D721Med (cell line): ENCODE data around the gene HECTD4.

Experiments
- DNase-seq: peaks from one replicate; pipeline ENCODE4 v3.0.0; 2011; ENCODE audit warnings: low spot score; ENCODE audit not compliant: insufficient read length
- FAIRE-seq: peaks from 2 replicates; lab custom pipeline; 2011; peaks lifted over from hg19 to GRCh38; lab: Jason Lieb, UNC
- TF ChIP-seq, protein P1 (sequence below): IDR thresholded peaks from 2 replicates; pipeline ENCODE4 v1.5.1; 2012; ENCODE audit warnings: mild to moderate bottlenecking, control low read depth; ENCODE audit not compliant: insufficient read depth; ENCODE audit errors: missing control alignments

Gene HECTD4

DNA sequence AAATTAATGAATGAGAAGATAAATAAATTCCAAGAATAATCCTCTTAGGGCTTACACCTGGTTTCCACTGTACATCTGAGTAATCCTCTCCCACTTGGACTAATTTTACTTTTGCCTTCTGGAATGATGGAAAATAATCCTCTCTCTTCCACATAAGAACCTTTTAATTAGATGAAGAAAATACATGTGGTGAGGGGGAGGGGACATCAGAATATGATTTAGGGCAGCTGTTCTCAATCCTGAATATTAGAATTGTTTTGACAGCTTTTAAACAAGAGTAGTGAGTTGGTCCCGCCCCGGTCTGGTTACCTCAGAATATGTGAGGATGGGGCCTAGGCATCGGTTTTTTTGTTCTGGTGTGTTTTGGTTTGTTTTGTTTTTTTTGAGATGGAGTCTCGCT is 51.5 kb downstream of the HECTD4 start:
- TF ChIP-seq, protein P1, sequence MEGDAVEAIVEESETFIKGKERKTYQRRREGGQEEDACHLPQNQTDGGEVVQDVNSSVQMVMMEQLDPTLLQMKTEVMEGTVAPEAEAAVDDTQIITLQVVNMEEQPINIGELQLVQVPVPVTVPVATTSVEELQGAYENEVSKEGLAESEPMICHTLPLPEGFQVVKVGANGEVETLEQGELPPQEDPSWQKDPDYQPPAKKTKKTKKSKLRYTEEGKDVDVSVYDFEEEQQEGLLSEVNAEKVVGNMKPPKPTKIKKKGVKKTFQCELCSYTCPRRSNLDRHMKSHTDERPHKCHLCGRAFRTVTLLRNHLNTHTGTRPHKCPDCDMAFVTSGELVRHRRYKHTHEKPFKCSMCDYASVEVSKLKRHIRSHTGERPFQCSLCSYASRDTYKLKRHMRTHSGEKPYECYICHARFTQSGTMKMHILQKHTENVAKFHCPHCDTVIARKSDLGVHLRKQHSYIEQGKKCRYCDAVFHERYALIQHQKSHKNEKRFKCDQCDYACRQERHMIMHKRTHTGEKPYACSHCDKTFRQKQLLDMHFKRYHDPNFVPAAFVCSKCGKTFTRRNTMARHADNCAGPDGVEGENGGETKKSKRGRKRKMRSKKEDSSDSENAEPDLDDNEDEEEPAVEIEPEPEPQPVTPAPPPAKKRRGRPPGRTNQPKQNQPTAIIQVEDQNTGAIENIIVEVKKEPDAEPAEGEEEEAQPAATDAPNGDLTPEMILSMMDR = no peak
- DNase-seq = peak; percentile 32
- peak; percentile 90 for FAIRE-seq

DNA sequence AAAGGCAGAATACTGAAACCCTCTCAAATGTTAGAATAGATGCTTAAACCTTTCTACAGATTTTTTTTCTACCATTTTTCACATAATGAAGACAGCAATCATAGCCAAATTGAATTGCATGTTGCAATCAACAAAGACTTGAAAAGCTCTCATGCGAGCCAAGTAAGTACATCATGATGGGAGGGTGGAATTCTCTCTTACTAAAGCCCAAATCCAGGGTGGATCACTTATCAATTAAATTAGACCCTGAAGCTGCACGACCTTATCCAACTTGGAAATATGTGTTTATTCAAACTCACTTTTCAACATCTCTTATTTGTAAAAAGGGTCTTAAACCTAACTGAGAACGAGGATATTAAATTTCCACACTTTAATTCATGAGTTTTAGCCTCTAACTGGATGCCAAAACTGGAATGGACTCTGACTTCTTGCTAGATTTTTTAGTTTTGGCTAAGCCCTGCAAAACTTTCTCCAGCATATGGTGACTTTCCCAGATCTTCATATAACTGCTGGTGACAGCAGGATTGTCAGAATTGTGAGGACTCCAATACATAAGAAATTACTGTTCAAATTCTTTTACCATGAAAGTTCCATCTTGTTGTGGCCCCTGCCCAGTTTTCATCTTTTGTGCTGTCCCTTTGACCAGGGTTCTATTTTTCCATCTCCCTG is 53.6 kb downstream of the HECTD4 start:
- TF ChIP-seq, protein P1 = no peak
- DNase-seq (no peak), FAIRE-seq (no peak)

DNA sequence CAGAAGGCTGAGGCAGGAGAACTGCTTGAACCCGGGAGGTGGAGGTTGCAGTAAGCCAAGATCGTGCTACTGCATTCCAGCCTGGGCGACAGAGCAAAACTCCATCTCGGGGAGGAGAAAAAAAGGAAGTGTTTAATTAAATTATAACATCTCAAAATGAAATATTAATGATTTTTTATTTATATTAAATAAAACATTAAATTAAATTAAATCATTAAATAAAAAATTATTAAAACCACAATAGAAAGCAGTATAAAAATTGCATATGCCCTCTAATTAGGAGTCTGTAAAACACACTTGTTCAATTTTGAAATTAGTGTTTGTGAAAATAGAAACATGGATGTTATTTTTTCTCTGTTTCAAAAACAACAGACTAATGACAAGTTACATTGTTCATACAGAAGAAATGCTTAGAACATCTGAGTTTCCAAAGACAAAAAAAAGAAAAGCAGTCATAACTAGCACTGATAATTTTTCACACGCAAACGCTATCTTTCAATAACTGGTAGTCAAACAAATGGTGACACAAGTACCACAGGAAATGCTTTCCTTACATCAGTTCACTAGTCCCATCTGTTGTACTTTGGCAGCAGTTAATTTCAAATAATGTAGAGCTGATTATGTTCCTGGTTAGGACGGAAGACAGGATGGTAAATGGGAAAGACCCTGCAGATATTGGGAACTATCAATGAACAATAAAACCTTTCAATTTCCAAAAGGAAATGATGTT is 54.9 kb downstream of the HECTD4 start:
- FAIRE-seq = peak; percentile 16
- no peak for DNase-seq
- TF ChIP-seq, protein P1 = no peak

DNA sequence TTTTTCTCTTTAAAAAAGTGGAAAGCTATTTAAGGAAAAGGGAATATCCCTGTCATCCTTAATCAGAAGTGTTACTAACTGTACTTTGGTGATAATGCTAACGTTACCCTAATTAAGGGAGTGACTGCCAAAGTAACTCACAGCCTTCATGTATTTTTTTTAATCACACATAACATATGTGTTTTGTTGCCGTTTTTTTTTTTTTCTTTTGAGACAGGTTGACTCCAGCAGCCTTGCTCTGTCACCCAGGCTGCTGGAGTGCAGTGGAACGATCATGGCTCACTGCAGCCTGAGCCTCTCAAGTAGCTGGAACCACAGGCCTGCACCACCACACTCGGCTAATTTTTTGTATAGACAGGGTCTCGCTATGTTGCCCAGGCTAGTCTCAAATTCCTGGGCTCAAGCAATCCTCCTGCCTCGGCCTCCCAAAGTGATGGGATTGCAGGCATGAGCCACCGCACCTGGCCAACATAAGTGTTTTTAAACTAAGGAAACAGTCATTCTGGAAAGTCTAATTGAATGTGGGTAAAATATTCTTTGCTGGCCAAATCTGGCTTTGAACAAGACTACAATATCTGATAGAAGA is 56.5 kb downstream of the HECTD4 start:
- TF ChIP-seq, protein P1 = no peak
- FAIRE-seq = no peak
- DNase-seq = no peak

DNA sequence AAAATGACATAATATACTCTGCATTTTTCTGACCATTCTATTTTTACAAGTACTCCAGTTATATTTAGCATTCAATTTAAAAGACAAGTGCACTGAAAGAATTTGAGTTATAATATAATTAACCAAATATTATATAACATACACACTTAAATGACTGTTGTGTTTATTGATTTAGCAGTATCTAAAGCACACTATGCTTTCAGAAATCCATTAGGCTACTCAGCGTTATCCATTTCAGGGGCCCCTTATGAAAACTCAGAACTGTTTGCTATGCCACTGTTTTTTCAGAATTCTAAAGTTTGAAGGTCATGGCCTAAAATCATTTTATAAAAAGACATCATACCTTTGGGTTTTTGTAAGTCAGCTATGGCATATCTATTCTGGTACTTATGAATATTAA is 57.1 kb downstream of the HECTD4 start:
- DNase-seq (no peak), FAIRE-seq (no peak)
- TF ChIP-seq, protein P1 = no peak

DNA sequence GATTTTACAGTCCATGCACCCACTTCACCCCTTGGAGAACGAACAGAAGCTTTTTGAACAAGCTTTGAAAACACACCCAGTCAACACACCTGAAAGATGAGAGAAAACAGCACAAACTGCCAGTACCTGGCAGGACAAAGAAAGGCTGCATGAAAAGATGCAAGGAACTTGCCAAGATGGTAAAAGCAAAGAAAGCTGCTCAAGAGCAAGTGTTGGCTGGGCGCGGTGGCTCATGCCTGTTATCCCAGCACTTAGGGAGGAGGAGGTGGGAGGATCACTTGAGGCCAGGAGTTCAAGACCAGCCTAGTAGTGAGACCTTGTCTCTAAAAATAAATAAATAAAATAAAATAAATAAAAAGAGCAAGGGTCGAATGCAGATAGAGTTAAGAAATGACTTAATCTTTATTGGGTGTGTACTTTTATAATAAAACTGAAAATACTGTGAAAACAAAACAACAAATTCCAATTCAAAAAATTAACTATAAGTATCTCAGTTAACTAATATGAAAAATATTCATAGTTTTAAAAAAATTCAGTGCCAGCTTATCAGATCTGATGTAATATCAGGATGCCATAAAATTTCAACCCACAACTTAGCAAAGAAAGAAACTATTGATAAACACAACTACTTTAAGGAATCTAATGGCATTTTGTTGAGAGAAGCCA is 59.2 kb downstream of the HECTD4 start:
- TF ChIP-seq, protein P1 = no peak
- FAIRE-seq (no peak), DNase-seq (no peak)
